RWPE1 (cell line): ENCODE measurements around the gene COG1.

ENCODE experiments used
- CTCF ChIA-PET: fragments of 350-600 bp; sonication (Branson Sonifier 250); formaldehyde crosslinking; extraction: SDS; loops from one replicate; lab custom pipeline; 2021; lab: Yijun Ruan, JAX
- POLR2A ChIA-PET: fragments of 400-600 bp; formaldehyde crosslinking; extraction: SDS; loops from one replicate; lab custom pipeline; 2020; ENCODE audit warnings: antibody characterized with exemption; ENCODE audit not compliant: low non-redundant PET; lab: Yijun Ruan, JAX
- DNase-seq: peaks from one replicate; pipeline ENCODE4 v3.0.0; 2012; ENCODE audit warnings: low spot score
- H3K27ac ChIP-seq: fragments of 450-650 bp; 2 replicates; pipeline ENCODE4 v1.5.1; 2017
- TF ChIP-seq, protein P1 (sequence below): fragments of 450-650 bp; conservative IDR thresholded peaks from 2 replicates; pipeline ENCODE4 v1.5.1; 2017; ENCODE audit warnings: low read depth, mild to moderate bottlenecking

COG1 gene

GRCh38 chr17:73250851-73251640, 58.2 kb downstream of the COG1 start:
- DNase-seq, result no peak
- H3K27ac ChIP-seq, result no peak overlapping the region
- ChIA-PET POLR2A (no interaction called here), CTCF (interaction anchor here (0.5 to 4.4 kb wide), 3 partner anchors 11 to 119 kb away, joined by 3 to 22 read pairs (median 7); partner anchors contain the start of gene CPSF4L)
- TF ChIP-seq, protein P1, sequence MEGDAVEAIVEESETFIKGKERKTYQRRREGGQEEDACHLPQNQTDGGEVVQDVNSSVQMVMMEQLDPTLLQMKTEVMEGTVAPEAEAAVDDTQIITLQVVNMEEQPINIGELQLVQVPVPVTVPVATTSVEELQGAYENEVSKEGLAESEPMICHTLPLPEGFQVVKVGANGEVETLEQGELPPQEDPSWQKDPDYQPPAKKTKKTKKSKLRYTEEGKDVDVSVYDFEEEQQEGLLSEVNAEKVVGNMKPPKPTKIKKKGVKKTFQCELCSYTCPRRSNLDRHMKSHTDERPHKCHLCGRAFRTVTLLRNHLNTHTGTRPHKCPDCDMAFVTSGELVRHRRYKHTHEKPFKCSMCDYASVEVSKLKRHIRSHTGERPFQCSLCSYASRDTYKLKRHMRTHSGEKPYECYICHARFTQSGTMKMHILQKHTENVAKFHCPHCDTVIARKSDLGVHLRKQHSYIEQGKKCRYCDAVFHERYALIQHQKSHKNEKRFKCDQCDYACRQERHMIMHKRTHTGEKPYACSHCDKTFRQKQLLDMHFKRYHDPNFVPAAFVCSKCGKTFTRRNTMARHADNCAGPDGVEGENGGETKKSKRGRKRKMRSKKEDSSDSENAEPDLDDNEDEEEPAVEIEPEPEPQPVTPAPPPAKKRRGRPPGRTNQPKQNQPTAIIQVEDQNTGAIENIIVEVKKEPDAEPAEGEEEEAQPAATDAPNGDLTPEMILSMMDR, result no peak

DNA sequence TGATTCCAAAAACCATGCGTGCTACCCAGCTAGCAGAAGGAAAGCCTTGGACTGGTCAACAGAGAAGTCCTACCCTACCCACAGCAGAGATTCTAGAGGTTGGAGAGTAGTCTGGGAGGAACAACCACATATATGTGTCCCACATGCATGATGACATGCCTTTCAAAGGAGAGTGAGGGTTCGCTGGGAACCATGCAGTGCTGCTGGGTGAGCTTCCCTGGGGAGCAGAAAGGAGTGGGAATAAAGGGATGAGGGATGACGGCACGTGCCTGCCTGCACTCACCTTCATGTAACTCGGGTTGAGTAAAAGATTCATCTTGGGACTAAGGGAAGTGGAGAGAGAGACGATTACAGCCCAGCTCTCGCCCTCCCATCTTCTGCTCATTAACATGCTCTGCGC, 59.0 kb downstream of the COG1 start:
- TF ChIP-seq, protein P1, result no peak
- POLR2A ChIA-PET, result no interaction called here
- CTCF ChIA-PET, result interaction anchor here (0.5 to 0.9 kb wide), 2 partner anchors 10 to 118 kb away, joined by 3 to 7 read pairs; partner anchors contain the start of gene CPSF4L

DNA sequence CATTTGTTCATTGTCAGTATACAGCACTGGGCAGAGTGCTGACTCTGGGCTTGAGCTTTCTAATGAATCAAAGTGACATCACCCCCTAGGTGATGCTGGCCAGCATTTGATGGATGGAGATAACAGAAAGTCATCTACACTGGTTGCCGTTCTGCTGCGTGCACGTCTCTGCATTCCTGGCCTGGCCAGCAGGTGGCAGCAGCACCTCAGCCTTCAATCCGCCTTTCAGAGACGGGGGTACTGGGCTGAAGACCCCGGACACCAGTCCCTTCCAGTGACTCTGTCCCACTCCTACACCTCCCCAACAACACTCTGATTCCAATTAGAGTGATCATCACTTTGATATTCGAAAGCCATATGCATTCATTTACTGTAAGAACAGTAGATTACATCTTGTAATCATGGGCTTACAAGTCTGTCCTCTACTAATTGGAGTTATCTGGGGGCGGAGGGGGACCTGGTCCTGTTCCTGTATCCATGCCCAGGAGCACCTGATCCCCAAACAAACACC, 62.9 kb downstream of the COG1 start:
- CTCF ChIA-PET, result interaction anchor here (0.6 to 4.8 kb wide), 13 partner anchors 23 to 1274 kb away, joined by 3 to 69 read pairs (median 5); partner anchors contain the start of gene CDC42EP4
- peak; percentile 68 for DNase-seq
- TF ChIP-seq, protein P1, result peak; percentile 97
- POLR2A ChIA-PET, result no interaction called here
- no peak overlapping the region for H3K27ac ChIP-seq

More for the DNA sequence above, 59.0 kb downstream of the COG1 start:
- H3K27ac ChIP-seq, result no peak overlapping the region
- no peak for DNase-seq

DNA sequence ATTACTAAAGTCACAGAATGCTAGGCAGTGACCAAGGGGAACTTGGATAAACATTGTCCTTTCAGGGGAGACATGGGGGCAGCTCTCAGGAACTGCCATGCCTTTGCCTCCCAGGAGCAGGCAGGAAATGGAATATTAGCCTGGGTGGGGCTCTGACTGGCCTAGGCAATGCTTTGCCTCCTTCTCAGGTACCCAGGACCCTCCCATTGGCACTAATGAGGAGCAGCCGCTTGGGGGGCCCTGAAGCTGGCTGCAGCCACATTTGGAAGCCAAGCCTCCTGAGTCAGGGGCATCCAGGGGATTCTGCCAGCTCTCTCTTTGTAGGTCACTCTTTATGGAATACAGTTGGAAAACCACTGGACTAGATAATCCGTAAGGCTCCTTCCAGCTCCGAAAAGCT, 63.4 kb downstream of the COG1 start:
- ChIA-PET POLR2A (no interaction called here), CTCF (interaction anchor here (0.6 to 4.8 kb wide), 7 partner anchors 33 to 602 kb away, joined by 3 to 69 read pairs (median 5); partner anchors contain the start of gene CDC42EP4)
- no peak for DNase-seq
- TF ChIP-seq, protein P1, result no peak
- no peak overlapping the region for H3K27ac ChIP-seq

DNA sequence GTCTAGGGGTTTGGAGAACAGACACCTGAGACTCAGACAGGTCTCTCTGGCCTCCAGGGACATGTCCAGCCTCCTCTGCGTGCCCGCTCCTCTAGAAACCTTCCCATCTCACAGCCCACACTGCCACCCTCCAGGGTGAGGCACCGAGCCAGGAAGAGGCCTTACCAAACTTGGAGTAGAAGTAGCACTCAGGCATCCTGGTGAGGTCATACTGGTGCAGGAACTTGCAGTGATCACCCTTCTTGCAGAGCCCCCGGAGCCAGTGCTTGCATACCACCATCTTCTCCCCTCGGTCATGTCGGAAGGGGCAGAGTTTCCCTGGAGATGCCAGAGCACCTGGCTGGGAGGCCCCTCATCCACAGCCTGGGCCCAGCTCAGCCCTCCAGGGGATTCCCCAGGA, 64.7 kb downstream of the COG1 start:
- CTCF ChIA-PET, result interaction anchor here (0.6 to 2.7 kb wide), 4 partner anchors 24 to 919 kb away, joined by 3 to 11 read pairs (median 4); no protein-coding TSS in a partner anchor
- TF ChIP-seq, protein P1, result no peak
- no peak for DNase-seq
- no peak overlapping the region for H3K27ac ChIP-seq
- POLR2A ChIA-PET, result no interaction called here
